HG02840 (cell line): ENCODE data around the gene GREB1.
"Not testable (repeated sequence)": the region's sequence is repeated elsewhere in the genome, so short reads cannot be mapped to it uniquely, and the experiment has no call there.

Experiments used
- ATAC-seq: cut with Tn5 transposase; IDR thresholded peaks from one replicate; pipeline ENCODE4 v1.9.1; 2021; ENCODE audit warnings: mild to moderate bottlenecking, moderate library complexity, moderate number of reproducible peaks; ENCODE audit not compliant: unreplicated experiment, low FRiP score

The GREB1 gene

DNA sequence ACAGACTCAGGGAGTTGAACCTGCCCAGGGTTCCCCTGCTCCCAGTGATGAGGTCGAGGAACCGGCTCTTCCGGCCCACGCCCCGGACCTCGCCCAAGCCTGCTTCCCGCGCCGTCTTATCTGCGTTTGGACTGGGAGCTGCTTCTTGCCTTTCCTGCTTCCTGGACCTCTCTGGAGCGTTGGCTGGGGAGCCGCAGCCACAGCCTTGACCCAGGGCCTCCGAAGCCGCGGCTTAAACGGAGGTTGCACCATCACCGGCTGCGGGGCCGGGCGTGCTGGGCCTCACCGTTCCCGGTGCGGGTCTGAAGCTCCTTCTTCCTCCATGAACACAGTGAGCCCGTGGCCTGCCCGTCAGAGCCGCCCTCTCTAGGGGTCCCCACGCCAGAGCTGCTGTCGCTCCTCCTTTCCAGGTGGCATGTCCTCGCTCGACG, 122.8 kb downstream of the GREB1 start:
- ATAC-seq = no peak

DNA sequence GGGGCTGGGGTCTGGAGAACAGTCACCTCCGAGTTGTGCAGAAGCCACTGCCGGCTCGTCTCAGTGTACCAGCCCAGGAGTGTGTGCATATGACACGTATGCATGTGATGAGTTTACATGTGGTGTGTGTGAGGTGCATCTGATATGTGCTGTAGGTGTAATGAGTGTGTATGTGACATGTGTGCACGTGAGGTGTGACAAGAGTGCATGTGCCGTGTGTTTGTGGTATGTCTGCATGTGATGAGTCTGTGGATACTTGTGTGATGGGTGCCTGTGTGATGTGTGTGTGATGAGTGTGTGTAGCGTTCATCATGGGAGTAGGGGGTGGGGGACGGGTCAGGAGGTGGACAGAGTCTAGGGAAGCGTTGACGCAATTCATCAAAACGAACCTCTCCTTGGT, 123.3 kb downstream of the GREB1 start:
- ATAC-seq = no peak

DNA sequence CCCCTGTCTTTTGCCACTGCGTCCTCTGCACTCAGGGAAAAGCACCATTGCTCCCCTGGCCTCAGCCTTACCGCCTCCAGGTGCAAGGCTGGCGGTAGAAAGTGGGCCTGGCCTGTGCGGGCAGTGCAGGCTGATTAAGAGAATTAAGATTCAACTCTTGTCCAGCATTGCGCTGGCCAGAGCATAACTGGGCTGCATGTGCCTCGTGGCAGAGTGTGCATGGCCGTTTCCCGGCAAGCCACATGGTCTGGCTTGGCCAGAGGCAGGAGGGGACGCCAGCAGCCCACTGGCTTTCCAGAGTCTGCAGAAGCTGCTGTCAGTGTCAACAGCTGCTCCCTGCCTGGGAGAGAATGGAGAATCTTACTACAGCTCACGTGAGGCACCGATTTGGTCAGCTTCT, 123.8 kb downstream of the GREB1 start:
- no peak for ATAC-seq

DNA sequence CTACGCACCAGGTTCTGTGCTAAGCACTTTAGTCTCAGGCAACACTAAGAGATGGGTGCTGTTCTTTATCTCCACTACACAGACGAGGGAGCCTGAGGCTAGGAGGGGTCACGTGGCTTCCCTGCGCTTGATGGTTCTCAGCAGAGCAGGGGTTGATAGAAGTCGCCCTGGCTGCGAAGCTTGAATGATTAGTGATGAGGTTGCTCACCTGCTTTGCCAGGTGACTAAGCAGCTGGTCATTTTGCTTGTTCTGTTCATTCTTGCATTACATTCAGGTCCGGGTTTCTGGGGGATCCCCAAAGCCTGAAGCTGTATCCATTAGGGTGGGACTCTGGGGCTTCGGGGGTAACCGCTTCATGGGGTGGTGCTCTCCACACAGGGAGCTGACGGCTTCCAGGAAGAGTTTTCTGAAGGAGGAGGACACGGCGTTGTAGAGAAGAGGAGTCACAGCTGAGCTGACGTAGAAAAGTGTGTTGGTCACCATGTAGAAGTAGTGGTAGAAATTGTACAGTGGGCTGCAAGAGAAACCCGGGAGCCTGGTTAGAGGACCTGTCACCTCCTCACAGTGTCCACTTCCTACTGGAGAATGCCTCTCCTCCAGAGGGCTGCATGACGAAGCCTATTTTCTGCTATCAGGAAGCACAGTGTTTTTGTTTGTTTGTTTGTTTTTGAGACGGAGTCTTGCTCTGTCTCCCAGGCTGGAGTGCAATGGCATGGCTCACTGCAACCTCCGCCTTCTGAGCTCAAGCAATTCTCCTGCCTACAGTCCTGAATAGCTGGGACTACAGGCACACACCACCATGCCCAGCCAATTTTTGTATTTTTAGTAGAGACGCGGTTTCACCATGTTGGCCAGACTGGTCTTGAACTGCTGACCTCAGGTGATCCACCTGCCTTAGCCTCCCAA, 124.6 kb downstream of the GREB1 start:
- no peak for ATAC-seq

DNA sequence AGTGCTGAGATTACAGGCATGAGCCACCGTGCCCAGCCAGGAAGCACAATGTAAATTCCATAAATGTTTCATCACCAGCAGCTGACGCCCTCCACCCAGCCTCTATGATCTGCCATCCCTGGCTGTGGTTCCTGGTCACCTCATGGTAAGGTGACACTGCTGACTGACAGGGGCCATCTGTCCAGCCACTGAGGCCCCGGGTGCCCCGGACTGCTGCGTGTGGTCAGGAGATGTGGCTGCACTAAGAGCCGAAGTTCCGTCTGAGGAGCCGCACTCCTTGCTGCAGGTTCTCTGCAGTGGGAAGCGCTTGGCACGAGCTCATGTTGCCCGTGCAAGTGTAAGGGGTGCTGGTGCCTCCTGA, 125.2 kb downstream of the GREB1 start:
- no peak for ATAC-seq

DNA sequence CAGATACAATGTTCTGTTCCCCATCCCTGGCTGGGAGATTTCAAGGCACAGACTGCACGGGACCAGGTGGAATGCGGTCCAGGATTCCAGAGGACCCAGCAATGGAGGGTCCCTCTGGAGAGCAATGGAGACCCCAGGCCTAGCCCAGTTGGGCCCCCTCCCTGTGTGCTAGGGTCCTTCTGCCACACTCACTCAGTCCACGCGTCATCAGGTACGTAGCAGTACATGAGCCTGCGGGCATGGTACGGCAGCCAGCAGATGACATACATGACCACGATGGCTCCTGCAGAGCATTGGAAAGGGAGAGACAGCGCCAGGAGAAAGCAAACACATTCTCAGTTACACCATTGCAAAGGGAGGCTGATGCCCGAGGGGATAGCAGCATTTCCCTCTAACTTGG, 126.0 kb downstream of the GREB1 start:
- no peak for ATAC-seq

DNA sequence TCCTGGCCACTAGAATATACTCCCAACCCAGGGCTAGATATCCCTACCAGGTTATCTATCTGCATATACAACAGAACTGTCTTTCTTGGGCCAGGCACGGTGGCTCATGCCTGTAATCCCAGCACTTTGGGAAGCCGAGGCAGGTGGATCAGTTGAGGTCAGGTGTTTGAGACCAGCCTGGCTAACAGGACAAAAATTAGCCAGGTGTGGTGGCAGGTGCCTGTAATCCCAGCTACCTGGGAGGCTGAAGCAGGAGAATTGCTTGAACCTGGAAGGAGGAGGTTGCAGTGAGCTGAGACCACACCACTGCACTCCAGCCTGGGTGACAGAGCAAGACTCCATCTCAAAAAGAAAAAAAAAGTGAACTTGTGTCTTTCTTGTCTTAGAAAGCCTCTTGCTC, 126.6 kb downstream of the GREB1 start:
- ATAC-seq = not testable (repeated sequence)

DNA sequence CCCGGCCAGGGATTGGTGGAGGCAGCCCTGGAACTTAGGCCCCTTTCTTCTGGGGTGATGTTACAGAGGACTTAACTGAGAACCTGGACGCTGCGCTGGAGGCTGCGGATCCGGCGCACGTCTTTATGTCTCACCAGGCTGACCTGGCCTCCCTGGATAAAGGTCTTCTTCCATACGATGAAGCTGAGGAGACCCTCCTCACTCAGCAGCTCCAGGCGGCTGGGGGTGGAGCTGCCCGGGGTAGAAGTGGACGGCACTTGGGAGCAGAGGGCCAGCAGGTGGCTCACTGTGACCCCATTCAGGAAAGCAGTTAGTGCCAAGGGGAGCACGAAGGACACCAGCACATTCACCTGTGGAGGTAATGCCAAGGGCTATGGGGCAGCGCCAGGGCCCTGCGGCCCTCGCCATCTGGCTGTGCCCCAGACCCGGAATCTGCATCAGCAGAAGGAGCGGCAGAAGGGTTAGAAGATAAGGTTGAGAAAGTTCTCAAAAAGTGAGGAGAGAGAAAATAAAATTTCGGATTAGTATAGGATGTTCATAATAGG, 128.1 kb downstream of the GREB1 start:
- ATAC-seq = no peak

DNA sequence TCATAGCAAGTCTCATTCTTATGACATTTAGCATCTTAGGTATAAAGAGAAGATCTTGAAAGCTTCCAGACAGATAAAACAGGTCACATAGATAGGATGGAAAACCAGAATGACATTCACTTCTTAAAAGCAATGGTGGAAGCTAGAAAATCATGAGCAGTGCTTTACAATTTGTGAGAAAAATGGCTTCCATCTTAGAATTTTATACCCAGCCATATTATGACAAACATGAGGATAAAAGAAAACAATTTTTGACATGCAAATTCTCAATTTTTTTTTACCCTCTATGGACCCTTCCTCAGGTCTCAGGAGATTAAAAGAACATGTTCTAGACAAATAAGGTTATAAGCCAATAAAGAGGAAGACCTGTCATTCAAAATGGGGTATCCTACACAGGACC, 129.0 kb downstream of the GREB1 start:
- no peak for ATAC-seq

DNA sequence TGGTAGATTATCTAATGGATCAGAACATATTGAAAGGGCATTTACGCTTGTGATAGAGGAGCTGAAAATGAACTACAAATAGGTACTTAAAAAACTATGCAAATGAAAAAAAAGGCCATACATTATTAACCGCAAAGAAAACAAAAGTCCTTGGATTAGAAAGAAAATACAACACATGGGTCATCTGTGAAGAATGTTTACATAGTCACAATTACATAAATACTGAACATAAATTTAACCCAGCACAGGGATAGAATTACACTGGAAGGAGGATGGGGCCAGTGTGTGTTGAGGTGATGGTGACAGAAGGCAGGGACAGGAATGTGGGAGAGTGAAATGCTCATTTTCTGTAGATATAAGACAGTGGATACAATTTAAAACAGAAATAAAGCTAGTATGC, 129.6 kb downstream of the GREB1 start:
- ATAC-seq = no peak

DNA sequence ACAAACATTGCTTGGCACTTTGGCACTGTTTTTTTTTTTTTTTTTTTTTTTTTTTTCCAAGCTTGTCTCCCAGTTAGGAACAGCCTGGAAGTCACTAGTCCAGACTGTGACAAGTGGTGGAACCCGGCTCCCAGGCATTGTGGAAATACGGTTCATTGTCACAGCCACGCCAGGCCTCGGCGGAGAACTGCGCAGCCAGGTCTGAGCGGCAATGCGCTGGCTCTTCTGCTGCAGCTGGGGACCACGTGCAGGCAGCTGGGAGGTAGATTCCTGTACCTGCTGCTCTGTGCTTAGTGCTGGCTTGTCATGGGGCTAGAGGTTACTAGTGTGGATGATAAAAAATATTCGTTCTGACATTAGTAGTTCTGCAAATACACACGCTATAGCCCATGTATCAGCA, 131.2 kb downstream of the GREB1 start:
- no peak for ATAC-seq

DNA sequence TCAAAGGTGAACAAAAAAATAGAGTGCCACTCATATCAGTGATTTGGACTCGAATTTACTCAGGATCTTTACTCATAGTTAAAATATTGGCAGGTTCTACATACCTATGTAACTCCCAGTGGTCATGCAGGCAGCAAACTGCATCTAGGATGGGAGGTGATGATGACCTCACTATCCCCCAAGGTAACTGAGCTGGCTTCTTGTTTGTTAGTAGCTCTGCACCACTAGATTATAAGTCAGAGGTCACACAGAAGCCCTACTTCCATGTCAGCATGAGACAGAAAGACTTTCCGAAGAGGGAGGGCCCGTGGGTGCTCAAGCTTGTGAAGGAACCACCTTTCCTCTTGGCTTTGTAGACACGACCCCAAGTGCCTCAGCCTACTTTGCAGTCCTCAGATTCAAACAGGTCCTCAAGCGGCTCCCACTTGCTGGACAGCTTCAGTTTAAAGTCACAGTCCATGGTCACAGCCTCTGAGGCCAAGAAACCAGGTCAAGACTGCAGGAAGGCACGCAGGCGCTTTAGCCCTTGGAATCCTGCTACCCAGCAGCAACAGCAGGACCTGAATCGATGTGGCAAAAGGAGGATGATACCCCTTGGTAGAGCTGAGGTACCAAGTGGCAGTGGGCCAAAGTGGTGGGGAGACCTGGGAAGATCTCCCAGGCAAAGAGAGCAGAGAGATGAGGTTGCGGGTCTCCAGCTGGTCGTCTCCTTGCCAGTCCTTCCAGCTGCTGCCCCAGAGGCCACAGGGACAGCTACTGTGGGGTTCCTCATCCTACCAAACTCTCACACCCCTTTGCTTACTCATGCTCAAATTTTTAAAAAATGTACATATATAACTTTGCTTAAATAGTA, 131.9 kb downstream of the GREB1 start:
- no peak for ATAC-seq

DNA sequence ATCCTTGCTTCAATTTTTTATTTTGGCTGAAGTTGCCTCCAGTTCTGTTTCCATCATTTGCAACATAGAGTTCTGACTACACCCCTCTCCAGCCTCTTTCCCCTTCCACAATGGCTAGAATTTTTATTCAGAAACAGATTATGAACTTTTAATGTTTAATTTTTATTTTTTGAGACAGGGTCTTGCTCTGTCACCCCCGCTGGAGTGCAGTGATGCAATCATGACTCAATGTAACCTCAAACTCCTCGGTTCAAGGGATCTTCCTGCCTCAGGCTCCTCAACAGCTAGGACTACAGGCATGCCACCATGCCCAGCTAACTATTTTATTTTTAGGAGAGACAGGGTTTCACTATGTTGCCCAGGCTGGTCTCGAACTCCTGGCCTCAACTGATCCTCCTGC, 133.3 kb downstream of the GREB1 start:
- ATAC-seq = no peak

DNA sequence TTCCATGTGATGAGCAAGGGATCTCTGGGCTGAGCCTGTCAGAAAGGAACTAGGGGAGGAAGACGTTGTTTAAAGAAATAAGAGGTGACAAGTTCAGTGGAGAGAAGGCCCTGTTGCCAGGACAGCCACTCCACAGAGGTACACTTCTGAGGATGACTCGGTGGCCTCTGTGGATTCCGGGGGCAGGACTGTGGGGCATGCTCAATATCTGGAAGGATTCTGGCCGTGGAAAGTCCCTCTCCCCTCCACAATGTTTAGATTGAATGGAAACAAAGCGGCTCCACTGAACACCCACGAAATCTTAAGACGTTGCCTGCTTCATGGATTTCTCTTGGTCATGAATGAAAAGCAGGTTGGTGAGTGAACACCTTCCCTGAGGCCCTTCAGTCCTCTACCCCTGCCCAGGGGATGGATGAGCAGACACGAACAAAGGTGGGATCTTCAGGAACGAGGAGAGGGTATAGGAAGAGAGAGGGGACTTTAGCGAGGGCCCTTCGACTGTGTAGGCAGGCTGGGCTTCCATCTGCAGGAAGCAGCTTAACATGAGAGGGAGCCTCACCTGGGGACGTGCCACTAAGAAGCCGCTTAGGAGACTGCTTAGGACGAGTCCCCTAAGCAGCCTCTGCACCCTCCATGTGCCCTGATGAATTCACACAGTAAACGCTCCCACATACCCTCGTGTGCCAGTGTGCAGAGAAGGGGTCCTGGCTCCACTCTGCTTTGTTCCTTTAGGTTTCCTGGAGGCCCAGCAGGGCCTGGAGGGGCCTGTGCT, 134.2 kb downstream of the GREB1 start:
- ATAC-seq = no peak

DNA sequence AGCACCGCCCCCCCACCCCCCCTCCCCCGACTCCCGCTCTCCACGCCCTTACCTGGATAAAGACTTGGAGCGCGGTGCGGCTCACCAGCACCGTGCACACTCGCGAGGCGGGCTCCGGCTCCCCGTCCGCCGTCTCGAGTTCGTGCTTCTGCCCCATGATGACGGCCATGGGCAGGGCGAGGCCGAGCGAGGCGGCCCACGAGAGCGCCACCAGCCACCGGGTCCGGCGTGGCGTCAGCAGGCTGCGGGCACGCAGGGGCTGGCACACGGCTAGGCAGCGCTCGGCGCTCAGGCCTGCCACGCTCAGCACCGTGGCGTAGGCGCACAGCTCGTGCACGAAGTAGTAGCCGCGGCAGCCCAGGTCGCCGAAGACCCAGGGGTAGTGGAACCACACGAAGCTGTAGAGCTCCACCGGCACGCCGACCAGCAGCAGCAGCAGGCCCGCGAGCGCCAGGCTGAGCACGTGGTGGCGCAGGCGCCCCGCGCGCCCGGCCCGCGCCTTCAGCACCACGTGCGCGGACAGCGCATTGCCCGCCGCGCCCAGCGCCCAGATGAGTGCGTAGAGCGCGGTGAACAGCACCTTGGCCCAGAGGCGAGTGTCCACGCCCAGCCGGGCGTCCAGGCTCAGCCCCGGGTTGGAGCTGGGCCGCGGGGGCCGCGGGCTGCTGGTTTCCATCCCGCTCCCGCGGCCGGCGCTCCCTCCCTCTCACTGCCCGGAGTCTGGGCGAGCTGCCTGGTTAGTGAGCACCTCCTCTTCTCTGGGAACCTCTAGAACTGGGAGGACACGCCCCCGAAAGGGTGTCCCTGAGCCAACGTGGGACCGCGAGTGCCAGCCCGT, 135.8 kb downstream of the GREB1 start, which contains the start of gene NTSR2:
Gene NTSR2, minus strand, starts transcription at position 742 of the 838 bp plus-strand sequence. Its CDS starts 66 bp downstream, at position 676.
- ATAC-seq = no peak

DNA sequence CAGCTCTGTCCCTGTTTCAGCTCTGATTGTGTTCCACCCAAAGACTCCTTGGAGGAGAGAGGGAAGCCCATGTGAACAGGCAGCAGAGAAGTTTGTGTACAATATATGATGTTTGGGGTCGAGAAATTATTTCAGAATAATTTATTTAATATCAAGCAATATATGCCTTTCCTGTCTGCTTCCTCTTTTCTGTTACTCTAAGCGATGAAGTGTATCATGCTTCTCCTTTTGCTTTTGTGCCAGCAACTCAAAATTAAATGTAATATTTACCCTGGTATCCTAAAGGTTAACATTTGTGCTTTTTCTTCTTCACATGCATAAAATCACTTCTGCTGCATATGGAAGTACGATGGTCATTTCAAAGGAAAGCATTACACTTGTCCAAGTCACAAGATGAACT, 138.6 kb downstream of the GREB1 start:
- no peak for ATAC-seq

DNA sequence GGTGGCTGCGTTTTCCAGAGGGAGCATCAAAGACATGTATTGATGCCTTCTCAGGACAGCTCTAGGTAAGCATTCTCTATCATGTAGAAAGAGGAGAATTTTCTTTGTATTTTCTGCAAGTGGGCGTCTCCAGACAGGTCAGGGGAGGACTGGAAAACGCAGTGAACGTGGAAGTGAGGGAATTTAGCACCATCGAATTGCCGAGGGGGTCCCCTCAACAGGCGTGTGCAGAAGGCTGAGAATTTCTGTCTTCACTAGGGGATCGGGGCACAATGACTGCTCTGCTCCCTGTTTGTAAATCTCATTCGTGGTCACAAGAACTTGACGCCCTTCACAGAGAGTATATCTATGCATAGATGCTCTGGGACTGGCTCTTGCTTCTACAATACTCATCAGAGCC, 141.1 kb downstream of the GREB1 start:
- no peak for ATAC-seq

DNA sequence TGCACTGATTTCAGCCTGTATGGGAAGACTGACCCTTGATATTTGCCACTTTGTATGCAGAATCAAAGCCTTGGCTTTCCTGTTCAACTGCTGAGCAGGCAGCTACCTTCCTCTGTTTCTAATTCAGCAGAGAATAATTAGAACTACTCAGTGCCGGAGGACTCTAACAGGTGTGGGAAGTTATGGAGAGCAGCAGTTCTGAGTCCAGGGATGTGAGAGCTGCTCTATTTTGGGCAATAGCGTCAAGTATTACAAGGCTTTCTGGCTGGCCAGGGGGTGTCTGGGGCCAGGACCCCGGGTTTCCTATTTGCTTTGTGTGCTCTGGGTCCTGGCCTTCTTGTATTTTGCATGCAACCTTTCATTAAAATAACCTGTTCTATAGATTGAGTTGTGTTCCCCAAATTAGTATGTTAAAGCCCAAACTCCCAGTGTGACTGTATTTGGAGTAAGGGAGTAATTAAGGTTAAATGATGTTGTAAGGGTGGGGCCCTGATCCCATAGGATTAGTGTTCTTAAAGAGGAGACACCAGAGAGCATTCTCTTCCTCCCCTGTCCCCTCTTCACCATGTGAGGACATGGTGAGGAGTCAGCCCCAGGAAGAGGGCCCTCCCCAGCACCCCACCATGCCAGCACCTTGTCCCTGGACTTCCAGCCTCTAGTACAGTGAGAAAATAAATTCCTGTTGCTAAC, 141.7 kb downstream of the GREB1 start:
- no peak for ATAC-seq

DNA sequence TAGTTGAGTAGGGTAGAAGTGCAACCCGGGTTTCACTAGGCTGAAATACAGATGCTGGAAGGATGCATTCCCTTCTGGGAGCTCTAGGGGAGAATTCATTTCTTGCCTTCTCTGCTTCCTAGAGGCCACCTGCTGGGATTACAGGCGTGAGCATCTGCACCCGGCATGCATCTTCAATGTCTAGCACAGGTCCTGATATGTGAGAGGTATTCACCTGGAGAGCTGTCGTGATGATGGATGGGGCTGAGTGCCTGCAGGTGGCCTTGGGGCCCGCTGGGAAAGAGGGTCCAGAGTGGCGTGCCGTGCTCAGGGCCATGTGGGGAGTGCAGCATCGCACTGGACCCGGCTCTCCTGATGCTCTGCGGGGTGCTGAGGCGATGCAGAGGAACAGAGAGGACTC, 142.8 kb downstream of the GREB1 start:
- no peak for ATAC-seq
